ENCODE data around the gene DLGAP1.
A peak's percentile ranks its signal among the peaks of the same experiment; 100 is the strongest.

The DLGAP1 gene

DNA sequence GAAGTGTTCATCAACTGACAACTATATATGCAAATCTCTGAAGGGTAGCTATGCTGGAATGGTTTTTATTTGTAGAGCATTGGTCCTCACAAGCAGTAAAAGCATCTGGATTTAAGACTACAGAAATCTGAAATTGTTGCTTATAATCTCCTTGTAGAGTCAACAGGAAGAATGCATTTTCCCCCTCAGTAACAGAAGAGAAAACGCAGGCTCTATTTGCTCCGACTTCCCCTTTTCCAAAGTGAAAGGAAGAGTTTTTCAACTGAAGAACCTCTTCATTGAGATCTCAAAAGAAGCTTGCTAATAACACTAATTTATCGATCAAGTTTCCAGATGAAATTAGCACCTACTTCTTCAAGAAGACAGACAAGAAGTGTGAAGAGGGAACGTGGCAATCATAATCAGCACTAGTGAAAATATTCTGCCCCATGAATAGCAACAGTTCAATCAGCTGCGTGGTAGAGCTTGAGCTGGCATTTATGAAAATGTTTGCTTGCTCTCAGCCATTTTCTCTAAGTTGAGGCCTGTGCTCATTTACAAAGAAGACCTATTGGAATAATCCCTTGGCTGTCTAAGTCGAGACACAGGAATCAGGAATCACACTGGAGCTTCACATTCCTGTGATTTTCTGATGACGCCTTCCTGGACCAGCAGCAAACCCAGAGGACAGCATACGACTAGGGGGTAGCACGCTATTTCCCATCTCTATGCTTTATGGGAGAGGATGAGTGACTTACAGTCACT lies 961.4 kb downstream of the DLGAP1 start:
- Histone ChIP-seq H3K36me3 (replicated peaks; ENCODE audit: low read depth, low read length) (no peaks in the 10 kb centered on the region), H2AFZ (ENCODE audit: low read depth, low read length) (no peak overlapping the region), H3K27me3 (ENCODE audit: low read depth, low read length) (no peaks in the 10 kb centered on the region), H3K4me2 (ENCODE audit: low read length) (peak overlapping the region; percentile 92), H3K9ac (ENCODE audit: low read length) (peak overlapping the region; percentile 90), H3K4me3 (ENCODE audit: low read length) (peak overlapping the region; percentile 72), H3K27ac (ENCODE audit: low read length) (peak overlapping the region; percentile 95), H3K9me3 (ENCODE audit: insufficient read depth, low read length) (no peaks in the 10 kb centered on the region), H3K79me2 (ENCODE audit: low read length) (peaks cover 27% of the 10 kb centered on the region), H3K4me1 (ENCODE audit: low read length) (peaks cover 76% of the 10 kb centered on the region), H4K20me1 (ENCODE audit: insufficient read depth, low read length) (no peaks in the 10 kb centered on the region)
- TF ChIP-seq, protein P1, sequence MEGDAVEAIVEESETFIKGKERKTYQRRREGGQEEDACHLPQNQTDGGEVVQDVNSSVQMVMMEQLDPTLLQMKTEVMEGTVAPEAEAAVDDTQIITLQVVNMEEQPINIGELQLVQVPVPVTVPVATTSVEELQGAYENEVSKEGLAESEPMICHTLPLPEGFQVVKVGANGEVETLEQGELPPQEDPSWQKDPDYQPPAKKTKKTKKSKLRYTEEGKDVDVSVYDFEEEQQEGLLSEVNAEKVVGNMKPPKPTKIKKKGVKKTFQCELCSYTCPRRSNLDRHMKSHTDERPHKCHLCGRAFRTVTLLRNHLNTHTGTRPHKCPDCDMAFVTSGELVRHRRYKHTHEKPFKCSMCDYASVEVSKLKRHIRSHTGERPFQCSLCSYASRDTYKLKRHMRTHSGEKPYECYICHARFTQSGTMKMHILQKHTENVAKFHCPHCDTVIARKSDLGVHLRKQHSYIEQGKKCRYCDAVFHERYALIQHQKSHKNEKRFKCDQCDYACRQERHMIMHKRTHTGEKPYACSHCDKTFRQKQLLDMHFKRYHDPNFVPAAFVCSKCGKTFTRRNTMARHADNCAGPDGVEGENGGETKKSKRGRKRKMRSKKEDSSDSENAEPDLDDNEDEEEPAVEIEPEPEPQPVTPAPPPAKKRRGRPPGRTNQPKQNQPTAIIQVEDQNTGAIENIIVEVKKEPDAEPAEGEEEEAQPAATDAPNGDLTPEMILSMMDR (IDR thresholded peaks at IDR 0.05; ENCODE audit: low read depth, low read length): no peak
- TF ChIP-seq EZH2phosphoT487 (IDR thresholded peaks at IDR 0.05; ENCODE audit: low read depth): no peak

DNA sequence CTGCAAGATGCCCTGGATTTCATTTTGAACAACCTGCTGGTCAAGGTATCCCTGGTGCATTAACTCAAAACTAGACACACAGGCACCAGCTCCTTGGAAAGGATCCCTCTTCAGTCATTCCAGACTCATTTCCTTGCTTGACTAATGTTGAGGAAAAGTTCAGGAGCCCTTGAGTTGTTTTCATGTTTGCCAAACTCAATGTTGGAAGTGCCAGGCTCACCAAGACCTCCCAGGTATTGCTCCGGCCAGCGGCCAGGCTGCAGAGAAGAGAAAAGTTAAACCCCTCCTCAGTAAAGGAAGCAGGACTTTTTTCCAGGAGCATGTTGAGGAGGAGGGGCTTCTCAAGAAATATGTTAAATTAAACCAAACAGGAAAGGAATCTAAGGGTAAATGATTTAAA lies 962.4 kb downstream of the DLGAP1 start:
- Histone ChIP-seq H3K27ac (ENCODE audit: low read length) (peak overlapping the region; percentile 95), H2AFZ (ENCODE audit: low read depth, low read length) (no peak overlapping the region), H3K4me1 (ENCODE audit: low read length) (peaks cover 67% of the 10 kb centered on the region), H4K20me1 (ENCODE audit: insufficient read depth, low read length) (no peaks in the 10 kb centered on the region), H3K36me3 (replicated peaks; ENCODE audit: low read depth, low read length) (no peaks in the 10 kb centered on the region), H3K79me2 (ENCODE audit: low read length) (peaks cover 18% of the 10 kb centered on the region), H3K9ac (ENCODE audit: low read length) (peak overlapping the region; percentile 90), H3K9me3 (ENCODE audit: insufficient read depth, low read length) (no peaks in the 10 kb centered on the region), H3K27me3 (ENCODE audit: low read depth, low read length) (no peaks in the 10 kb centered on the region), H3K4me3 (ENCODE audit: low read length) (peak overlapping the region; percentile 72; the same call in 1 of the 2 replicates), H3K4me2 (ENCODE audit: low read length) (peak overlapping the region; percentile 92)
- TF ChIP-seq, protein P1 (IDR thresholded peaks at IDR 0.05; ENCODE audit: low read depth, low read length): no peak
- TF ChIP-seq EZH2phosphoT487 (IDR thresholded peaks at IDR 0.05; ENCODE audit: low read depth): no peak

- Histone ChIP-seq H2AFZ (ENCODE audit: low read depth, low read length) (no peak overlapping the region), H3K4me3 (ENCODE audit: low read length) (no peak overlapping the region), H3K4me2 (ENCODE audit: low read length) (no peak overlapping the region), H3K27me3 (ENCODE audit: low read depth, low read length) (no peaks in the 10 kb centered on the region), H4K20me1 (ENCODE audit: insufficient read depth, low read length) (no peaks in the 10 kb centered on the region), H3K9ac (ENCODE audit: low read length) (no peak overlapping the region), H3K9me3 (ENCODE audit: insufficient read depth, low read length) (no peaks in the 10 kb centered on the region), H3K36me3 (replicated peaks; ENCODE audit: low read depth, low read length) (no peaks in the 10 kb centered on the region), H3K4me1 (ENCODE audit: low read length) (peaks cover 60% of the 10 kb centered on the region), H3K79me2 (ENCODE audit: low read length) (peaks cover 13% of the 10 kb centered on the region), H3K27ac (ENCODE audit: low read length) (no peak overlapping the region; the same call in 1 of the 2 replicates)
- TF ChIP-seq, protein P1 (IDR thresholded peaks at IDR 0.05; ENCODE audit: low read depth, low read length): no peak
- no peak for TF ChIP-seq EZH2phosphoT487 (IDR thresholded peaks at IDR 0.05; ENCODE audit: low read depth)
These were observed 963.0 kb downstream of the DLGAP1 start for GRCh38 chr18:3491981-3492555.

GRCh38 chr18:3489462-3489861 lies 965.6 kb downstream of the DLGAP1 start:
- TF ChIP-seq, protein P1 (IDR thresholded peaks at IDR 0.05; ENCODE audit: low read depth, low read length): no peak
- TF ChIP-seq EZH2phosphoT487 (IDR thresholded peaks at IDR 0.05; ENCODE audit: low read depth): no peak
- H3K9ac ChIP-seq (ENCODE audit: low read length): no peak overlapping the region
- no peak overlapping the region for H3K27ac ChIP-seq (ENCODE audit: low read length)
- H3K4me3 ChIP-seq (ENCODE audit: low read length): no peak overlapping the region
- no peak overlapping the region for H2AFZ ChIP-seq (ENCODE audit: low read depth, low read length)
- H3K9me3 ChIP-seq (ENCODE audit: insufficient read depth, low read length): no peaks in the 10 kb centered on the region
- H3K27me3 ChIP-seq (ENCODE audit: low read depth, low read length): no peaks in the 10 kb centered on the region
- peaks cover 11% of the 10 kb centered on the region; the same call in 1 of the 2 replicates for H3K79me2 ChIP-seq (ENCODE audit: low read length)
- H3K4me2 ChIP-seq (ENCODE audit: low read length): peak overlapping the region; percentile 36
- H4K20me1 ChIP-seq (ENCODE audit: insufficient read depth, low read length): no peaks in the 10 kb centered on the region
- H3K4me1 ChIP-seq (ENCODE audit: low read length): peaks cover 55% of the 10 kb centered on the region
- H3K36me3 ChIP-seq (replicated peaks; ENCODE audit: low read depth, low read length): no peaks in the 10 kb centered on the region
